Subcutaneous abdominal adipose tissue (tissue), 5 donors: ENCODE data around the gene RSPH4A.
"Not testable (repeated sequence)": the region's sequence is repeated elsewhere in the genome, so short reads cannot be mapped to it uniquely, and the experiment has no call there.

Source experiments
- H3K27ac ChIP-seq: one replicate; pipeline ENCODE4 v1.7.0; 2013; ENCODE audit warnings: low read depth, mild to moderate bottlenecking, inconsistent platforms, low read length, moderate library complexity
- H3K27me3 ChIP-seq, 5 donors: one replicate each; pipeline ENCODE4 v1.7.0; 2013; ENCODE audit warnings: low read length in 5 of 5, inconsistent platforms in 1 of 5; ENCODE audit not compliant: control insufficient read depth in 5 of 5, insufficient read depth in 4 of 5
- H3K36me3 ChIP-seq, 5 donors: one replicate each; pipeline ENCODE4 v1.7.0; 2013; ENCODE audit warnings: low read length in 5 of 5; ENCODE audit not compliant: control insufficient read depth in 5 of 5, insufficient read depth in 5 of 5
- H3K4me1 ChIP-seq, 5 donors: one replicate each; pipeline ENCODE4 v1.7.0; 2013; ENCODE audit warnings: low read length in 5 of 5, mild to moderate bottlenecking in 3 of 5, moderate library complexity in 1 of 5; ENCODE audit not compliant: control insufficient read depth in 5 of 5, insufficient read depth in 5 of 5
- H3K4me3 ChIP-seq, 5 donors: one replicate each; pipeline ENCODE4 v1.7.0; 2013; ENCODE audit warnings: low read length in 5 of 5, low read depth in 1 of 5
- H3K9ac ChIP-seq, 5 donors: one replicate each; pipeline ENCODE4 v1.7.0; 2013; ENCODE audit warnings: low read length in 5 of 5, mild to moderate bottlenecking in 4 of 5, moderate library complexity in 3 of 5
- H3K9me3 ChIP-seq, 5 donors: one replicate each; pipeline ENCODE4 v1.7.0; 2013; ENCODE audit warnings: low read length in 5 of 5; ENCODE audit not compliant: control insufficient read depth in 5 of 5
- donor health status: healthy.
- donor health status: healthy.
- donor health status: healthy.
- donor health status: healthy.
- donor health status: healthy.

Gene RSPH4A

DNA sequence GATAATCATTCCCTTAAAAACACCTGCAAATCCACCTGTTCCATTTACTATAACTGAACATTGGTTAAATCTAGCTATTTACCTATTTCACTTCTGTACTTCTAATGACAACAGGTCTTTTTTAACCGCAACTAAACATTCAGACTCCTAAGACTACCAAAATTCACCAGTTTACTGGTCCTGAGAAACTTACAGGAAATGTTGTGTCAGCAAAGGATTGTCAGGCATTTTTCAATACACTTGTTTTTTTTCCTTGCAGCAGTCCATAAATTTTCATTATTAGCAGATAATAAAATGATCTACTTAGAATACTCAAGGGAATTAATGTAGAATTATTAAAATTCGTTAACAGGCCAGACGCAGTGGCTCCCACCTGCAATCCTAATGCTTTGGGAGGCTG is 47.0 kb downstream of the RSPH4A start:
- Histone ChIP-seq H3K9ac (no peak overlapping the region), H3K9me3 (no peaks in the 10 kb centered on the region), H3K27ac (no peak overlapping the region), H3K36me3 (peaks cover 0 to 2% (median 2%) of the 10 kb centered on the region in 5 donors), H3K4me1 (peaks cover 2 to 26% (median 14%) of the 10 kb centered on the region in 5 donors), H3K4me3 (no peak overlapping the region), H3K27me3 (no peaks in the 10 kb centered on the region)

GRCh38 chr6:116664169-116664568 is 47.9 kb downstream of the RSPH4A start:
- H3K27me3 ChIP-seq, H3K36me3 ChIP-seq, H3K4me3 ChIP-seq, H3K27ac ChIP-seq, H3K9ac ChIP-seq, H3K9me3 ChIP-seq: not testable (repeated sequence)
- H3K4me1 ChIP-seq: peaks cover 2 to 27% (median 14%) of the 10 kb centered on the region in 5 donors

GRCh38 chr6:116665464-116665863 is 49.2 kb downstream of the RSPH4A start:
- H3K27me3 ChIP-seq: no peaks in the 10 kb centered on the region
- H3K36me3 ChIP-seq: no peaks in the 10 kb centered on the region
- no peaks in the 10 kb centered on the region for H3K9me3 ChIP-seq
- H3K4me1 ChIP-seq: peaks cover 2 to 27% (median 14%) of the 10 kb centered on the region in 5 donors
- no peak overlapping the region for H3K4me3 ChIP-seq
- H3K9ac ChIP-seq: no peak overlapping the region
- H3K27ac ChIP-seq: no peak overlapping the region

DNA sequence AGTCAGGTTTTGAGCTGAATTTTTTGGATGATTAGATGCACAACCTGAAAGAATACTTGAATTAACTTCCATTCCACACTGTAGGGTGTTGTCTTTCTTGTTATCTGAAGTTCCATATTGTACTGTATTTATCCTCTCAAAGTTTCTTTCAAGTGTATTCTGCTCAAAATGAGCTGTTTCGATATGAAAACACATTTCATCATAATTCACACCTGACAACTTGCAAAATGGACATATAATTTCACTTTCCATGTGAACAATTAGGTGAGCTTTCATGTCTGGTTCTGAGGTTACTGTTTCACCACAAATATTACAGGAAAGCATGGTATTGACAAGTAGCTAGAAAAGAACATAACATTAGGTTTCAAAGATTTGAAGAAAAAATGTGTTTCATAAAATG is 50.6 kb downstream of the RSPH4A start:
- Histone ChIP-seq H3K9ac (peak overlapping the region in 1 of 5 donors; percentile 5), H3K27ac (no peak overlapping the region), H3K36me3 (no peaks in the 10 kb centered on the region), H3K27me3 (no peaks in the 10 kb centered on the region), H3K4me3 (no peak overlapping the region), H3K9me3 (no peaks in the 10 kb centered on the region), H3K4me1 (peaks cover 2 to 27% (median 14%) of the 10 kb centered on the region in 5 donors)

DNA sequence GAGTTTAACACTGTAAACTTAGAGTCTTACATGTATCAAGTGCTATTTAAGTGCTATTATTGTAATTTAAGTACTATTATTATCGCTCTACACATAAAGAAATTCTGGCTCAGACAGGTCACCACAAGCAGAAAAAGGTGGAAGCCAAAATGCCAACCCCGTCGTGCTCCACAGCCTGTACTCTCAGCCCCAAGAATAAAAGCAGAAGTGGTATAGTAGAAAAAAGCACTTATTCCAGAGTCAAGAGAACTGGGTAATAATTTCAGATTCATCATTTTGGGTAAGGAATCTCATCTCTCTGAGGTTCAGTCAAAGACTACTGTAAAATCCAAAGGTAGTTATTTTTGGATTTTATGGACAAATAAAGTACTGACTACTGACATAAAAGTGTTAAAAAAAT is 51.3 kb downstream of the RSPH4A start:
- Histone ChIP-seq H3K27ac (peak overlapping the region; percentile 81), H3K4me3 (peak overlapping the region; percentile 86 to 100 (median 92)), H3K36me3 (no peaks in the 10 kb centered on the region), H3K9ac (peak overlapping the region; percentile 87 to 99 (median 94)), H3K27me3 (no peaks in the 10 kb centered on the region), H3K9me3 (no peaks in the 10 kb centered on the region), H3K4me1 (peaks cover 2 to 27% (median 14%) of the 10 kb centered on the region in 5 donors)

- H3K9ac ChIP-seq: no peak overlapping the region
- no peak overlapping the region for H3K27ac ChIP-seq
- H3K27me3 ChIP-seq: no peaks in the 10 kb centered on the region
- no peak overlapping the region for H3K4me3 ChIP-seq
- H3K9me3 ChIP-seq: no peaks in the 10 kb centered on the region
- no peaks in the 10 kb centered on the region for H3K36me3 ChIP-seq
- H3K4me1 ChIP-seq: peaks cover 0 to 14% (median 7%) of the 10 kb centered on the region in 5 donors
Measured at GRCh38 chr6:116672306-116672705, 56.0 kb downstream of the RSPH4A start.

DNA sequence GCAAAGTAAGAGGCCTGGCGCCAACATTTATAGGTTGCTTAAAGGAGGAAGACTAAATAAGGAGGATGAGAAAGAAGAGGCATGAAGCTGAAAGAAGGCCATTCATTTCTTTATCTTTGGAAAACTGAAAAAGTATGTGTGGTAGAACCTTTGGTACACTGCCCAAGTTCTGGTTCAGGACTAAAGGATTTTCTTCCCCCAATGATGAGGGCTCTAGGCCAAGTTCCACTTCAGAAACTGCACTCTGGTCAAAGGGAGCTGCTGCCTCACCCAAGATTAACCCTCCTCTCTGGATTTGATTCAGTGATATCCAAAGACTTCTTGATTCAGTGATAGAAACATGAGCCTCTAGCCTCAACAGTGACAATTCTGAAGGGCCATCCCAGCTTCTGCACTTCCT is 59.7 kb downstream of the RSPH4A start:
- no peak overlapping the region for H3K4me3 ChIP-seq
- H3K9me3 ChIP-seq: no peaks in the 10 kb centered on the region
- H3K27me3 ChIP-seq: no peaks in the 10 kb centered on the region
- H3K27ac ChIP-seq: no peak overlapping the region
- no peaks in the 10 kb centered on the region for H3K36me3 ChIP-seq
- peak overlapping the region in 1 of 5 donors; percentile 7 for H3K9ac ChIP-seq
- H3K4me1 ChIP-seq: peaks cover 0 to 6% (median 0%) of the 10 kb centered on the region in 5 donors

DNA sequence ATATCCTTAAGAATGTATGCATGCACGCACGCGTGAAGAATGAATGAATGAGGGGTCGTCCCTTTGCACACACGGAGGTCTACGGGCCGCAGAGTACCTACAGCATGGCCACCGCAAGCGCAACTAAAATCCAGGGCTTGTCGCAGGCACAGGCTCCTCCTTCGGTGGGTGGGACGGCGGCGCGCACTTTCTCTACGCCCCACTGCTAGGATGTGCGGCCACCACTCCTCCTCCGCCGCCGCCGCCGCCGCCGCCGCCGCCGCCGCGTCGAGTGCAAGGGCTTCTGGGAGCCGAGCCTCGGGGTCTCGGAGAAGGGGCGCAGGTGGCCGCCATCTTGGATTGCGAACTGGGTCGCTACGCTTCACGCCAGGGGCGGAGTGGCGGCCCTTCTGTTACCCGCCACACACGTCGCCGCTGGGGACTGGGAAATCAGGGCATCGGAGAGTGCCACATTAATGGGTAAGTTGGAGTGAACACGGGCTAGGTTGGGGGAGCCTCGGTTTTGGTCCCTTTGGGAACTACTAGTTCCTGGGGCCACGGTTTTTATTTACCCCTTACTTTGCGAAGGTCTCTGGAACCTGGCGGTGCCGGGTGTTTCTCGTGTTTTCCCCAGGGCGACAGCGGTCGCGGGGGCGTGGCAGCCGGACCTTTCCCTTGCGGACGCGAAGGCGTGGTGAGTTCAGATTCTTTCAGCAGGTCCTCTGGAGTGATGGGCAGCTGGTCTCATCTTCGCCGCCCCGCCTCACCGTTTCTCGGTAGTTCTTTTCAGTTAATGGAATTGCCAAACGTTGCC is 64.8 kb downstream of the RSPH4A start, which contains the start of gene KPNA5:
Gene KPNA5 (plus strand): TSS at position 332 of the 793 bp plus-strand sequence. CDS start 124 bp downstream, at position 456.
- peak within 1 kb of the TSS; percentile 93 for H3K27ac ChIP-seq
- H3K27me3 ChIP-seq: no peaks in the 10 kb centered on the region
- H3K9ac ChIP-seq: peak within 1 kb of the TSS; percentile 68 to 92 (median 89)
- peak within 1 kb of the TSS; percentile 81 to 98 (median 93) for H3K4me3 ChIP-seq
- peaks cover 0 to 4% (median 0%) of the 10 kb centered on the region in 5 donors for H3K36me3 ChIP-seq
- no peaks in the 10 kb centered on the region for H3K9me3 ChIP-seq
- peaks cover 0 to 30% (median 18%) of the 10 kb centered on the region in 5 donors for H3K4me1 ChIP-seq

- H3K27me3 ChIP-seq: no peaks in the 10 kb centered on the region
- H3K27ac ChIP-seq: peak overlapping the region; percentile 93
- peaks cover 0 to 42% (median 23%) of the 10 kb centered on the region in 5 donors for H3K4me1 ChIP-seq
- peak overlapping the region in 1 of 5 donors; percentile 20 for H3K9ac ChIP-seq
- peak overlapping the region; percentile 11 to 97 (median 36) for H3K4me3 ChIP-seq
- H3K9me3 ChIP-seq: no peaks in the 10 kb centered on the region
- peaks cover 0 to 4% (median 0%) of the 10 kb centered on the region in 5 donors for H3K36me3 ChIP-seq
Measured at GRCh38 chr6:116682334-116682712, 66.0 kb downstream of the RSPH4A start.
